IPS-15b (cell line): ENCODE data around the gene NDUFAF3.

Experiments used
- H3K27me3 ChIP-seq: one replicate; pipeline ENCODE4 v1.6.1; 2013; ENCODE audit warnings: low read length; ENCODE audit not compliant: control insufficient read depth, insufficient read depth
- H3K36me3 ChIP-seq: one replicate; pipeline ENCODE4 v1.6.1; 2013; ENCODE audit warnings: low read length; ENCODE audit not compliant: control insufficient read depth, insufficient read depth
- H3K4me1 ChIP-seq: one replicate; pipeline ENCODE4 v1.6.1; 2013; ENCODE audit warnings: mild to moderate bottlenecking, low read length; ENCODE audit not compliant: control insufficient read depth, insufficient read depth
- H3K4me3 ChIP-seq: one replicate; pipeline ENCODE4 v1.5.1; 2013; ENCODE audit warnings: low read depth, low read length
- H3K9ac ChIP-seq: one replicate; pipeline ENCODE4 v1.6.1; 2013; ENCODE audit warnings: low read depth, mild to moderate bottlenecking, low read length
- H3K9me3 ChIP-seq: one replicate; pipeline ENCODE4 v1.6.1; 2013; ENCODE audit warnings: mild to moderate bottlenecking, low read length; ENCODE audit not compliant: control insufficient read depth, insufficient read depth

Gene NDUFAF3

DNA sequence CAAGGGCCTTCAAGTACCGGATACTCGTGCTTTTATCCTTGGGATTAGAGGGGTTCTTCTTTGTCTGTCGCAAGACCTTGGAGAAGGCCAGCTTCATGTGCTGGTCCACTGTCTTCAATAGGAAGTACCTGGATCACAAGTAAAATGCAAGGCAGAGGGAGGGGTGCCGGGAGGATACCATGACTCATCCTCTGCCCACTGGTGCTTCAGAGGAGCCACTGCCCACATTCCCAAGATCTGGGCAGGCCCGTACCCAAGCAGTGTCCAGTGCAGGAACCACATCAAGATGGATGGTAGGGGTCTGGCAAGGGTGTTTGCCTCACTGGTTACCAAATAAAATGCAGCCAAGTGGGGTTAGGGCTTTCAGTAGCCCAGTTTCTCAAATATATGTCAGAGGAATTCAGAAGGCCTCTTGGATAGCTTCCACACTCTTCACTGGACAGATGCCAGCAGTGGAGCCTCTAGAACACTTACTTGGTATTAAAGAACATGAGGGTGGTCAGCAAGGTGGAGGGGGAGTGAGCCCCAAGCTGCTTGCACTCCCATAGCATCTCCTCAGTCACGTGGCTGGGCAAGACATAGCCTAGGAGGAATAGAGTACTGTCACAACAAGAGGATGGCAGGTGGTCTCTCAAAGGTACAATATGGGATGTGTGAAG, 10.9 kb downstream of the NDUFAF3 start:
- H3K4me1 ChIP-seq, result peaks cover 7% of the 10 kb centered on the region
- H3K27me3 ChIP-seq, result no peaks in the 10 kb centered on the region
- no peak overlapping the region for H3K9ac ChIP-seq
- H3K4me3 ChIP-seq, result no peak overlapping the region
- H3K9me3 ChIP-seq, result no peaks in the 10 kb centered on the region
- H3K36me3 ChIP-seq, result peaks cover 32% of the 10 kb centered on the region

DNA sequence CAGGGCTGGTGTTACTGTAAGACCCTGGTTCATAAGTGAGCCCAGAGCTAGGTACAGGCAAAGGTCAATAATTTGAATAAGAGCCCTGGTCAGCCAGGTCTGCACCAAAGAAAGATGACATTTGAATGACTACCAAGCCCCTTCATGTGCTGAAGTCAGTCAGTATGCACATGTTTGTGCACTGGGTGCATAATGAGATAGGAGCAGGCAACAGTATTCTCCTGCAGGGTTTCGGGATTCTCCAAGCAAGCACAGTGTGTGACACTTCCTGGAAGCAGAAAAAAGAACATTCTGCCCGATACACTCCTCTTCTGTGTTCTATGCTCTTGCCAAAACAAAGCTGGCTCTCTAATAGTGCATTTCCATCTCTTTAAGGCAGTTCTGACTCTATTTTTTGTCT, 12.7 kb downstream of the NDUFAF3 start:
- Histone ChIP-seq H3K4me1 (no peaks in the 10 kb centered on the region), H3K4me3 (no peak overlapping the region), H3K9me3 (no peaks in the 10 kb centered on the region), H3K36me3 (peaks cover 40% of the 10 kb centered on the region), H3K9ac (no peak overlapping the region), H3K27me3 (no peaks in the 10 kb centered on the region)

DNA sequence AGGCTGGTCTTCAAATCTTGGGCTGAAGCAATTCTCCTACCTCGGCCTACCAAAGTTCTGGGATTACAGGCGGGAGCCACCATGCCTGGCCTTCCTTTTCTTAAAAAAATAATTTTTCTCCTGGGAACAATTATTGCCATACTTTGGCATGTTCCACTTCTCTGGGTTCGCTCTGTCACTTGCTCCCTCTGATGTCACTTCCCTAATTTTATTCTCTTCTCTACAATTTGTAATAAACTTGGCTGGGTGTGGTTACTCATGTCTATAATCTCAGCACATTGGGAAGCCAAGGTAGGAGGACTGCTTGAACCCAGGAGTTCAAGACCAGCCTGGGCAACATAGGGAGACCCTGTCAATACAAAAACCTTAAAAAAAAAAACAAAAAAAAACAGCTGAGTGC, 13.4 kb downstream of the NDUFAF3 start:
- Histone ChIP-seq H3K9me3 (no peaks in the 10 kb centered on the region), H3K9ac (no peak overlapping the region), H3K4me3 (no peak overlapping the region), H3K27me3 (no peaks in the 10 kb centered on the region), H3K36me3 (peaks cover 36% of the 10 kb centered on the region), H3K4me1 (no peaks in the 10 kb centered on the region)

DNA sequence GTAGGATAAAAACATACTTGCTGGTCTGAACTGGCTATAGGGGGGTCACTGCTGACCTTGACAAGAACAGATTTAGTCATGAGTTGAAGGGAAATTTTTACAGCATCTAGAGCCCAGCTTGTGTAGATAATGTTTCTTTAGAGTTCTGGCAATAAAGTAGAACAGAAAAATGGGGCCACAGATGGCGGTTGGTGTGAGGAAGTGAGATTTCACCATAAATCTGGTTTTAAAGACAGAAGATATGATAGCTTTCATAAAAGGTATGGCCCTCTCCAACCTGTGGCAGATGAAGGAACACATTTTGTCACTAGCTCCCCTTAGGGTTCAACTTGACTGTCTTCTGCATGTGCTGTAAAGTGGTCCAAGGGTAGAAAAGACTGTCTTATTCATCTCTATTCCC, 31.6 kb downstream of the NDUFAF3 start:
- Histone ChIP-seq H3K4me1 (no peaks in the 10 kb centered on the region), H3K36me3 (peaks cover 26% of the 10 kb centered on the region), H3K27me3 (no peaks in the 10 kb centered on the region), H3K9me3 (no peaks in the 10 kb centered on the region), H3K9ac (no peak overlapping the region), H3K4me3 (no peak overlapping the region)

DNA sequence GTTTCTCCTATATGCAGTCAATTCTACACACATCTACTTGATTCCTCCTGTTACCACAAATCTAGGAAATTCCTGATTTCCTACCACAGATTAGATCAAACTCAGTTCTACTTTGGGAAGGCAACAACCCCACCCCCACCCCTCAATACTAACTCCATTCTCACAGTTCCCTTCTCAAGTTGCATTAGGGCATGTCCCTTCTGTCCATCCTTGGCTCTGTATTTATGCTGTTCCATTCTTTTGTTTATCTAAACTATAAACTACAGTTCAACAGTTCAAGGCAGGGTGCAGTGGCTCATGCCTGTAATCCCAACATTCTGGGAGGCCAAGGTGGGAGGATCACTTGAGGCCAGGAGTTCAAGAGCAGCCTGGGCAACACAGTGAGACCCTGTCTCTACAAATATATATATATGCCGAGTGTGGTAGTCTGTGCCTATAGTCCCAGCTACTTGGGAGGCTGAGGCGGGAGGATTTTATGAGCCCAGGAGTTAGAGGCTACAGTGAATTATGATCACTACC, 32.5 kb downstream of the NDUFAF3 start:
- H3K9ac ChIP-seq, result no peak overlapping the region
- no peaks in the 10 kb centered on the region for H3K9me3 ChIP-seq
- no peaks in the 10 kb centered on the region for H3K4me1 ChIP-seq
- no peaks in the 10 kb centered on the region for H3K27me3 ChIP-seq
- no peak overlapping the region for H3K4me3 ChIP-seq
- peaks cover 26% of the 10 kb centered on the region for H3K36me3 ChIP-seq

DNA sequence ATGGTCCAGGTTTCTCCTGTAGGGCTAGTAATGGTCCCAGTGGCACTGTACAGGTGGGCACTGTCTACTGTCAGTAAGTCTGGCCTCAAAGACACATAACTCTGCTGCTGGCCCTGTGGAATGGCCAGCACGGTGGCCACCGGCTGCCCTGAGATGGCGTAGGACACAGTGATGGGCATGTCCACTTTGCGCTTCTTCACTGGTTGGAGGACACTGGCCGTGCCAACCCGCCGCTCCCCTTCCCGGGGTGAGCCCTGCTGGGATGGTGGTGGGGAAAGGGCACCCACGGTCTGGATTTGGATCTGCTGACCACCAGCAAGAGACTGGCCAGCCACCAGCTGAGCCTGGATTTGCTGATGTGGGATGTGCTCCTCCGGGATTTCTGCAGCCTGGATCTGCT, 35.3 kb downstream of the NDUFAF3 start:
- Histone ChIP-seq H3K4me1 (no peaks in the 10 kb centered on the region), H3K9me3 (no peaks in the 10 kb centered on the region), H3K4me3 (no peak overlapping the region), H3K27me3 (no peaks in the 10 kb centered on the region), H3K36me3 (peaks cover 23% of the 10 kb centered on the region), H3K9ac (no peak overlapping the region)

DNA sequence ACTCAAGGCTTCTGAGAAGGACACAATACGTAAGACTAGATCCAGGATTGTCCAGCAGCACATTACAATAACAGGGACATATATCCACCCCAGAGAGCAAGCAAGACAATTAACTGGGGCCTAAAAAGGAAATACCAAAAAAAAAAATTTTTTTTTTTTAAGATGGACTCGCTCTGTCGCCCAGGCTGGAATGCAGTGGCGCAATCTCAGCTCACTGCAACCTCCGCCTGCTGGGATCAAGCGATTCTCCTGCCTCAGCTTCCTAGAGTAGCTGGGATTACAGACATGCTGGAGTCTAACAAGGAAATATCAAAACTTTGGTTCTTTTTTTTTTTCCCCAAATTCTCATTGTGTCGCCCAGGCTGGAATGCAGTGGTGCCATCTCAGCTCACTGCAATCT, 36.1 kb downstream of the NDUFAF3 start:
- Histone ChIP-seq H3K36me3 (peaks cover 23% of the 10 kb centered on the region), H3K9me3 (no peaks in the 10 kb centered on the region), H3K4me3 (no peak overlapping the region), H3K4me1 (no peaks in the 10 kb centered on the region), H3K9ac (no peak overlapping the region), H3K27me3 (no peaks in the 10 kb centered on the region)
